Sigmoid colon (tissue), 4 donors: ENCODE measurements around the gene TEC.

Experiments used
- CTCF ChIP-seq, 4 experiments: fragments of 450-650 bp in 3 of 4; fragments of 200-600 bp in 1 of 4; IDR thresholded peaks; one replicate each; pipeline ENCODE4 v1.5.1; 2016 to 2019; ENCODE audit warnings: antibody characterized with exemption in 4 of 4, mild to moderate bottlenecking in 3 of 4, moderate library complexity in 2 of 4
- EP300 ChIP-seq, 4 donors: sonication (generic); formaldehyde crosslinking; IDR thresholded peaks; one replicate each; pipeline ENCODE4 v1.6.1; 2017; ENCODE audit warnings: antibody characterized with exemption in 4 of 4
- POLR2A ChIP-seq, 2 donors: fragments of 450-650 bp; IDR thresholded peaks; one replicate each; pipeline ENCODE4 v1.6.1; 2016; ENCODE audit warnings: antibody characterized with exemption in 2 of 2, mild to moderate bottlenecking in 2 of 2, moderate library complexity in 2 of 2

- no peak for TF ChIP-seq CTCF (IDR thresholded peaks at IDR 0.05)
- no peak for TF ChIP-seq POLR2A (IDR thresholded peaks at IDR 0.05)
- TF ChIP-seq EP300 (IDR thresholded peaks at IDR 0.05) = no peak
These were observed 146.9 kb downstream of the TEC start for GRCh38 chr4:48122756-48123155.
